Measurements from ENCODE around the gene SEC23B. TPM values are rescaled to one million over a fixed set of nuclear protein-coding genes. Genes with fewer than 3 reads are reported as not detected.
A peak's percentile ranks its signal among the peaks of the same experiment; 100 is the strongest.

The SEC23B gene
- total and polyA plus RNA-seq, 2 of the 4 experiments (the other 2 are of a cell fraction), result 51.5 to 78.9 TPM

- Histone ChIP-seq H3K18ac (ENCODE audit: low read depth, low read length) (no peak overlapping the region), H3K4me2 (ENCODE audit: low read depth, low read length) (no peak overlapping the region), H3K23ac (ENCODE audit: low read depth, low read length) (no peak overlapping the region), H3K9ac (ENCODE audit: low read depth, low read length) (no peak overlapping the region), H2BK15ac (ENCODE audit: low read depth, low read length) (no peak overlapping the region), H2AK5ac (ENCODE audit: low read depth, low read length) (no peak overlapping the region), H2BK5ac (ENCODE audit: low read depth, low read length, poor library complexity, severe bottlenecking) (no peak overlapping the region), H3K79me1 (ENCODE audit: low read depth in 1 of 2, low read length in 2 of 2) (no peaks in the 10 kb centered on the region), H2AFZ (replicated peaks; ENCODE audit: low read length, poor library complexity) (no peak overlapping the region), H3K4me3 (ENCODE audit: insufficient read depth, low read depth, low read length) (no peak overlapping the region), H2AK9ac (replicated peaks; ENCODE audit: low read depth, low read length, poor library complexity) (no peak overlapping the region), H3K14ac (replicated peaks; ENCODE audit: low read depth, low read length) (no peak overlapping the region), H3K9me1 (ENCODE audit: insufficient read depth, low read length) (no peaks in the 10 kb centered on the region), H4K8ac (ENCODE audit: low read depth in 2 of 2, low read length in 2 of 2) (no peak overlapping the region), H2BK120ac (ENCODE audit: low read depth, low read length) (no peak overlapping the region), H3K27me3 (ENCODE audit: control insufficient read depth, insufficient read depth, low read length) (no peaks in the 10 kb centered on the region), H4K5ac (ENCODE audit: low read depth, low read length) (no peak overlapping the region), H4K20me1 (ENCODE audit: insufficient read depth, low read length) (no peaks in the 10 kb centered on the region), H4K91ac (ENCODE audit: insufficient read depth, low read depth, low read length) (no peak overlapping the region), H3K4me1 (ENCODE audit: control insufficient read depth, insufficient read depth, low read length) (no peaks in the 10 kb centered on the region), H3K4ac (ENCODE audit: low read depth, low read length) (no peak overlapping the region), H2BK20ac (ENCODE audit: low read depth, low read length) (no peak overlapping the region), H3K56ac (ENCODE audit: extremely low read depth, insufficient read depth, low read length) (peak overlapping the region; percentile 1; the same call in 1 of the 2 replicates), H3K27ac (ENCODE audit: insufficient read depth, low read length) (no peak overlapping the region), H3K36me3 (ENCODE audit: control insufficient read depth, insufficient read depth, low read length) (peaks cover 20% of the 10 kb centered on the region), H3K9me3 (ENCODE audit: control insufficient read depth, insufficient read depth, low read length) (no peaks in the 10 kb centered on the region)
- DNase-seq, result no peak
- no peak for TF ChIP-seq CTCF (conservative IDR thresholded peaks at IDR 0.05; ENCODE audit: low read depth, low read length)
- no peak for TF ChIP-seq POLR2A (IDR thresholded peaks at IDR 0.05; ENCODE audit: low read depth, low read length)
- no peak for TF ChIP-seq SMC3 (IDR thresholded peaks at IDR 0.05; ENCODE audit: low read depth, low read length)
- no peak for TF ChIP-seq RAD21 (IDR thresholded peaks at IDR 0.05; ENCODE audit: low read length)
- no peak for TF ChIP-seq RCOR1 (IDR thresholded peaks at IDR 0.05; ENCODE audit: insufficient replicate concordance, low read length)
- TF ChIP-seq MAFK (IDR thresholded peaks at IDR 0.05; ENCODE audit: low read depth, low read length), result no peak
- no peak for TF ChIP-seq USF2 (IDR thresholded peaks at IDR 0.05; ENCODE audit: low read depth, low read length)
- TF ChIP-seq BHLHE40 (IDR thresholded peaks at IDR 0.05; ENCODE audit: low read depth, low read length), result no peak
- TF ChIP-seq CEBPB (IDR thresholded peaks at IDR 0.05; ENCODE audit: low read depth, low read length), result no peak
- no peak for TF ChIP-seq FOS (IDR thresholded peaks at IDR 0.05; ENCODE audit: low read depth, low read length)
- no peak for TF ChIP-seq CHD1 (IDR thresholded peaks at IDR 0.05; ENCODE audit: low read depth, low read length)
- no peak for TF ChIP-seq ELK1 (IDR thresholded peaks at IDR 0.05; ENCODE audit: borderline replicate concordance, low read depth, low read length)
- no peak for TF ChIP-seq NFE2L2 (IDR thresholded peaks at IDR 0.05; ENCODE audit: low read depth, low read length)
- no peak for TF ChIP-seq RFX5 (IDR thresholded peaks at IDR 0.05; ENCODE audit: low read depth, low read length)
- no peak for TF ChIP-seq MAZ (IDR thresholded peaks at IDR 0.05; ENCODE audit: borderline replicate concordance, low read depth, low read length)
- TF ChIP-seq MXI1 (IDR thresholded peaks at IDR 0.05; ENCODE audit: borderline replicate concordance, low read depth, low read length), result no peak
- intact Hi-C loops (cut with micrococcal nuclease), result loop anchor here (10.0 kb wide), 1 partner anchor 57 kb away; no protein-coding TSS in a partner anchor
- ATAC-seq (ENCODE audit: low read depth), result no peak
- in situ Hi-C loops (cut with MboI; ENCODE audit: low sequenced_read_pairs), result no loop called here
- WGBS, 2 experiments (ENCODE audit: extremely low coverage in 2 of 2, insufficient read length in 1 of 2), result no CpG with 5 or more reads among the region's 1 CpG
- ChIA-PET POLR2A (ENCODE audit: unreplicated experiment) (interaction anchor here (0.6 kb wide), 1 partner anchor 118 kb away, joined by 11 read pairs; no protein-coding TSS in a partner anchor), CTCF (interaction anchor here (0.7 kb wide), 1 partner anchor 689 kb away, joined by 4 read pairs; no protein-coding TSS in a partner anchor)
- dilution Hi-C loops (cut with HindIII; ENCODE audit: low sequenced_read_pairs, unreplicated experiment), result no loop called here
- BruUV-seq (replicated peaks), result no TSS peak
Measured at GRCh38 chr20:18477821-18478220, 29.9 kb upstream of the SEC23B start.

All from IMR-90 (cell line).